Astrocyte (in vitro differentiated cells and primary cell): Measurements from ENCODE around the gene RASL12.

Source experiments
- EZH2 ChIP-seq: IDR thresholded peaks from 2 replicates; pipeline ENCODE4 v1.6.1; 2012; ENCODE audit warnings: mild to moderate bottlenecking, low read length, inconsistent platforms; ENCODE audit not compliant: insufficient read depth
- TF ChIP-seq, protein P1 (sequence below): IDR thresholded peaks from 2 replicates; pipeline ENCODE4 v1.5.1; 2011; ENCODE audit warnings: low read depth, mild to moderate bottlenecking, inconsistent platforms, low read length, moderate library complexity; ENCODE audit not compliant: insufficient read depth

DNA sequence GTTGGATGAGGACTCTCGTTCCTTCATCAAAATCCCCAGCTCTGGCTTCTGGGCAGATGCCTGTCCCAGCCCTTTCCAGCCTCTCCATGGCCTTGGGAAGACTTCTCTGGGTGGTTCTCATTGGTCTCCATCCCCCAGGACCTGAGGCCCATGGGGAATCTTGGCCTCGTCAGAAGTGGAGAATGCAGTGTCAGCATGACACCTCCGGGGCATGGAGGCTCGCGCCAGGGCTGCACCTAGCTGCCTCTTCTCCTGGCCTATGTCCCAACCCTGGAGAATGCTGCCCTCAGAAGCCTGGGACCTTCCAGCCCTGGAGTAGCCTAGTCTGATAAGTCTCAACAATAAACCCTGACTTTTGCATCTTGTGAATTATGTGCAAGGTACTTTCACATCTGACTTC, 11.8 kb upstream of the RASL12 start:
- TF ChIP-seq, protein P1, sequence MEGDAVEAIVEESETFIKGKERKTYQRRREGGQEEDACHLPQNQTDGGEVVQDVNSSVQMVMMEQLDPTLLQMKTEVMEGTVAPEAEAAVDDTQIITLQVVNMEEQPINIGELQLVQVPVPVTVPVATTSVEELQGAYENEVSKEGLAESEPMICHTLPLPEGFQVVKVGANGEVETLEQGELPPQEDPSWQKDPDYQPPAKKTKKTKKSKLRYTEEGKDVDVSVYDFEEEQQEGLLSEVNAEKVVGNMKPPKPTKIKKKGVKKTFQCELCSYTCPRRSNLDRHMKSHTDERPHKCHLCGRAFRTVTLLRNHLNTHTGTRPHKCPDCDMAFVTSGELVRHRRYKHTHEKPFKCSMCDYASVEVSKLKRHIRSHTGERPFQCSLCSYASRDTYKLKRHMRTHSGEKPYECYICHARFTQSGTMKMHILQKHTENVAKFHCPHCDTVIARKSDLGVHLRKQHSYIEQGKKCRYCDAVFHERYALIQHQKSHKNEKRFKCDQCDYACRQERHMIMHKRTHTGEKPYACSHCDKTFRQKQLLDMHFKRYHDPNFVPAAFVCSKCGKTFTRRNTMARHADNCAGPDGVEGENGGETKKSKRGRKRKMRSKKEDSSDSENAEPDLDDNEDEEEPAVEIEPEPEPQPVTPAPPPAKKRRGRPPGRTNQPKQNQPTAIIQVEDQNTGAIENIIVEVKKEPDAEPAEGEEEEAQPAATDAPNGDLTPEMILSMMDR: no peak
- no peak for TF ChIP-seq EZH2
